Skin of body (tissue), 2 donors: Measurements from ENCODE around the gene MYO5B. TPM values are rescaled to one million over a fixed set of nuclear protein-coding genes. Genes with fewer than 3 reads are reported as not detected.

Experiments
- DNase-seq: peaks from one replicate; lab custom pipeline; 2025; lab: John Stamatoyannopoulos, UW
- total RNA-seq: library from RNA; depleted of rRNA; stranded (reverse); fragments of >200 nt; gene quantifications from one replicate; pipeline ENCODE4 v1.2.3, GENCODE V29; 2014

MYO5B gene
- total RNA-seq, 1 donor from 2014 or later: 12.7 TPM

DNA sequence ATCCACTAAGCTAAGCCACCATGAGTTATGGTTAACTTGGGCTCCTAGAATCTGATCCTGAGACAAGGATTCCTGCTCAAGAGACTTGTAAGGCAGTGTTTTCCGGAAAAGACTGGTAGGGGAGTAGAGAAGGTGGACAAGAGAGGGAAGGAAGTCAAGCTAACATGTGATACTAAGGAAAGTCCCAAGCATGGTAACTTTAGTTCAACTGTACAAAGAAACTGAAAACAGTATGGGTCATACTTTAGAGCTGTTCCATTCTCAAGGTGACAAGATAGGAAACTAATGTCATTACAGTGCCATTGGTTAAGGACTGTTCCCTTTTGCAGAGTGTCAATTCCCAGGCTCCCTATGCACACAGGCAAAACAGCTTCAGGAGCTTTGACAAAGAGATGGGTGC lies 5.8 kb downstream of the MYO5B start:
- no peak for DNase-seq

DNA sequence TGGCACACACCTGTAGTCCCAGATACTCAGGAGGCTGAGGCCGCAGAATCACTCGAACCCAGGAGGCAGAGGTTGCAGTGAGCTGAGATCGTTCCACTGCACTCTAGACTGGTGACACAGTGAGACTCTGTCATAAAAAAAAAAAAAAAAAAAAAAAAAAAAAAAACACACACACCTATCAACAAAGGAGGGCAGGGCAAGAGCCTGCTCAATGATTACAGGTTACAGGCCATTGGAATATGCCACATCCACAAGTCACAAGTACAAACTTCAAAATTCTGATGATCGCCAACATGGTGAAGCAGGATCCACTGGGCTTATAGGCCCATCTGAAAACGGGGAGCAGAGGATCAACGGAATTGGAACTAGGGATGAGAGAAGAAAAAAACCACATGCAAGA lies 6.3 kb downstream of the MYO5B start:
- DNase-seq: no peak

DNA sequence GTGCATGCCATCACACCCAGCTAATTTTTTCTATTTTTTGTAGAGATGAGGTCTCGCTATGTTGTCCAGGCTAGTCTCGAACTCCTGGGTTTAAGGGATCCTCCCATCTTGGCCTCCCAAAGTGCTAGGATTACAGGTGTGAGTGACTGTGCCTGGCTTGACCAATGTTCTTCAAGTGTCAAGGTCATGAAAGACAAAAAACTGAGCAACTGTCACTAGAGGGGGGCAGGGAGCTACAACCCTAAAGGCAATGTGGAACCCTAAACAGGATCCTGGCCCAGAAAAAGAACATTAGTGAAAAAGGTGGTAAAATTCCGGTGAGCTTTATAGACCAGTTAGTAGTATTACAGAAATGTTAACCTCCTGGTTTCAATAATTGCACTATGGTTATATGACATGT lies 7.3 kb downstream of the MYO5B start:
- DNase-seq: no peak

DNA sequence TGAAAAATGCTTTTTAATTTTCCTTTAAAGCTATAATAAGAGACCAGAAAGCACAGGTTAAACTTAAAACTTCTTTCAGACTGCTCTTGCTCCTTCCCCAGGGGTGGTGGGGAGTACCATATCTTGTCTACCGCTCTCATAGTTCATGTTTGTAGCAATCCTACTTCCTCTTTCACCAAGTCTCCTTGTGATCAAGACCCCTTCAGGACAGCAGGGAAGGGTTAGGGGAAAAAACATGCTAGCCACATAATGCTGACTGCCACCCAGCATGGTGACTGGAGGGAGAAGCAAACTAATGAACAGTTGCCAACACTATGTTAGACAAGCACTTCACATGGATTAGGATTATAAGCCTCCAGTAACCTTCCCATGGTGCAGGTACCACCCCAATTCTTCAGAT lies 8.6 kb downstream of the MYO5B start:
- no peak for DNase-seq

DNA sequence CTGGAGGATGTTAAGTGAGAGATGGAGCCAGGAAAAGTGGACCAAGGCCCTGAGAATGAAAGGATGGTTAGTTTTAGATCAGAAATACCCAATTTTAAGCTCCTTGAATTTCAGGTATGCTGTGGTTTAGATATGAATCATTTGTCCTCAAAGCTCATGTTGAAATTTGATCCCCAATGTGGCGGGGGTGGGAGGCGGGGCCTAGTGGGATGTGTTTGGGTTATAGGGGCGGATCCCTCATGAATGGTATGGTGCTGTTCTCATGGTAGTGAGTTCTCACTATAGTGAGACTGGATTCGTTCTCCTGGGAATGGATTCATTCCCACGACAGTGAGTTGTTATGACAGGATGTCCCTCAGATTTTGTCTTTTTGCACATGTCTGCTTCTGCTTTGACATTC lies 11.4 kb downstream of the MYO5B start:
- no peak for DNase-seq

DNA sequence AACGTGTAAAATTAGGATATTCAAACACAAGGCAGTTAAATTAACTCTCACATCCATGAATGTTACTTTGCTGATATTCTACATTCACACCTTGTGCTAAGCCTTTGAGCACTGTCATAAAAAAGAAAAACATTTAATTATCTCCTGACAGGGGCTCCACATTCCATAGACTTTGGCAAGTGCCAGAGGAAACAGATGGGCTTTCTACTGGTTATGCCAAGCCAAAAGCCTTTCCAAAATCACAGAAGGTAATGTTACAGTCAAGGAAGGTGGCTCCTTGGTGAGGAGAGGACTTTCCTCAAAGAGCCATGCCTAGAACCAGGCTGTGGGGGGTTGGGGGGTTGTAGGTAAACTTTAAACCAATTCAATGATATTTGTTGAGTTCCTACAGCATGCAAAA lies 12.4 kb downstream of the MYO5B start:
- no peak for DNase-seq

DNA sequence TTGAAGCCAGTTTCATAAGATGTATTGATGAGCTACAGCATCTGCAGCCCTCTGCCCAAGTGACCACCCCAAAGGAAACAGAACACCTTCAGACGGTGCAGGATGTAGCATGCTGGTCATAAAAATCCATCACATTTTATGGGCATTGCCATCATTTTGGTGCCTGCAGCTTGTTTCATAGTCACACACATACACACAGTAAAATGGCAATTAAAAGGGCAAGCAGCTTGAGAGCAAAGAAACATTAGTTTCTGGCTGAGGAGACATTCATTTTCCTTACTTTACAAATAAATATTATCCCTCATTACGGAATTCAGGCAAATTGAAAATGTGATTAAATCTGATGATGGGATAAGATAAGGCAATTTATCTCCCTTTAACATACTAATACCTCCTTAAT lies 13.4 kb downstream of the MYO5B start:
- DNase-seq: no peak

DNA sequence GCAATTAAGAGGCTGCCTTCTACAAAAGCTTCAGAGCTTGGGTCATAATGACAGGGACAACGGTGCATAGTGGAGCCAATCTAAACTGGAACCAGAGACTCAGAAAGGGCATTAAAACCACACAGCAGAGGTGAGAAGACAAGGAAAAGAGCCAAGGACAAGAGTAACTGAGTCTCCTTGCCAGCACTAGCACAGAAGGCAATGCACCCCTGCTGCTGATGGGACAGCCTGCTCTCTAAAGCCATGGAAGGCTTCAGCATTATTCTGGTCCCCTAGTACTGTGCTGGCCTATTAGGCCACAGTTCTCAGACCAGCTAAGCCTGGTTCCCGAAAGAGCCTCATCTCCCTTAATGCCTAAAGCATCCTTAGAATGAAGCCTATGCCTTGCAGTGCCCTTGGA lies 15.5 kb downstream of the MYO5B start:
- DNase-seq: no peak

DNA sequence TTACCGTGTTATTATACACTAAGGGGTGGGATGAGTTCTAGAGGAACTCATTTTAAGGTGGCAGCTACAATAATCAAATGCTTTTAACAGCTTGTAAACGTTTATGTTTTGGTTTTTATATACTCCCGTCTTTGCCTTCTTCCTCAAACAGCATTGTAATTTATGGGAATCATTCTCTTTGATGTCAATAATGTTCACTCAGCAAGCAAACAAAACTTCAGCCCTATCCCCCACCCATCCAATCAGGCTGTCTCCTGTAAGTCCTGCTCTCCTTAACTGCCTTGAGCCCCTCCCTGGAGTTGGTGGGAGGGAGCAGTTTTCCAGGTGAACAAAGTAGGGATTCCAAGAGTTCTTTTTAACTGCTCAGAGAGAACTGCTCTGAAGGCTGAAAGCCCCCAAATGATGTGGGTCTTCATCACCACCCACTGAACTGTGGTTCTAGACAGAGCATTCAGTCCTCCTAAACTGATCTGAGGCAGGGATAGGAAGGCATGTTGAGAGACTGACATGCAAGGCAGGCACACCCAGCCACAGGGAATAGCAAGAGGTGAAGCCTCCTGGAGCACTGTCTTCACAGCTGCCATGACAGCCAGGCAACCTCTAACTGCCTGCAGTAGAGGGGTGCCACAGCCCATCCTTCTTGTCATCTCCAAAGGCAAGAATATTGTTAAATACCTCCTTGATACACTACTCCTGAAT lies 17.5 kb downstream of the MYO5B start:
- DNase-seq: no peak

DNA sequence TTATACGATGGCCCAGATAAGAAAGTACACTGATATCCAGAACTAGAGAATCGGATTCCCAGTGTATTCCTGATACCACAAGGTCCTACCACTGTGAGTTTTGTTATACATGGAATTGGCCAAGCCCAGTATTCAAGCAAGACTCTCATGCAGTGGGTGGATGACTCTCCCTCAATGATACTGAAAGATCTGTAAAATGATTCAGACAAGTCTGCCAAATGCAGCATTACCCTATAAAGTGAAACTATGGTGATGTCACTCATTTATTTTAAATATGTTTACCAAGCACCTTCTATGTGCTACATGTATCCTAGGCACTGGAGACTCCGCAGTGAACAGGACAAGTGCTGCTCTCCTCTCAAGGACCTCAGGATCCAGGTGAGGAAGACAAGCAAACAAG lies 22.6 kb downstream of the MYO5B start:
- DNase-seq: no peak

DNA sequence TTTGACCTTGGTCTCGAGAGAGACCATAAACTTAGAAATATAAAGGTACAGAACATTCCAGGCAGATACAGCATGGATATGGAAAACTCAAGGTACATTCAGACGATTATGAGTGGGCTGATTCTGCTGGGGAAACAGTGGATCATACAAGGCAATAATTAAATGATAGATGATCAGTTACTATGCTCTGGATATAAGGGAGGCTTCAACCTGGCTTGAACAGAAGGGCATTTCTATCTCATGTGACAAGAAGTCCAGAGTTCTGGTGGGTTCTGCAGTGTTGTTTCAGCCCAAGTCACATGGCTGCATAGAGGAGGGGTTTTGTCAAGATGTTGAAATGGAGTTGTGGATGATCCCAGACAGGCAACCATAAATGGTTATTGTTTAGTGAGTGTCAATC lies 23.5 kb downstream of the MYO5B start:
- no peak for DNase-seq

DNA sequence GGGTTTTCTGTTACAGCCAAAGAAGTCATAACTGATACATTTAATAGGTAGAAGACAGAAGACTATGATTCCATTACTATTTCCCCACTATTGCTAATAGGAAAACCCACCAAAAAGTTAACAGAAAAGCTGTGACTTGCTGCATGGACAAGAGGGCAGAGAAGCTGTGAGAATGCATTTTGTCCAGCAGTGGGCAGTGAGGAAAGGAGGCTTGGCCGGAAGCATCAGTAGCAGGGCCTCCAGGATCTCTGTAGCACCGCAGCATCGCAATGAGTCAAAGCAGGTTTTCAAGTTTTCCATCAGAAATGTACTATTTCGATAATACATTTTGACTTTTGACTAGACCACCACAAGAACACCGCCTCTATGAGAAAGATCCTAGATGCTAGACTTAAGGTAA lies 24.9 kb downstream of the MYO5B start:
- no peak for DNase-seq

DNA sequence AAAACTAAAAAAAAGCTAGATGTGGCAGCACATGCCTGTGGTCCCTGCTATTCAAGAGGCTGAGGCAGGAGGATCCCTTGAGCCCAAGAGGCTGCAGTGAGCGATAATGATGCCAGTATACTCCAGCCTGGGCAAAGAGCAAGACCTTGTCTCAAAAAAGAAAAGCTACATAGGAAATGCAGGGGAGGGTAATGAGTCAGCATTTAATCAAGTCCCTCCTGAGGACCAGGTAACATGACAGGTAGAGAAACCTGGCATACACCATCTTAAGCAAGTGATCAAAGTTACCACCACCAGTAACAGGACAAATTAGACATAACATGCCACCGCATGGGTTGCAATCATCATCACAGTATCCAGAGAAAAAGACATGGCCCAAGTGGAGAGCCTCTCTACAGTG lies 25.8 kb downstream of the MYO5B start:
- no peak for DNase-seq

DNA sequence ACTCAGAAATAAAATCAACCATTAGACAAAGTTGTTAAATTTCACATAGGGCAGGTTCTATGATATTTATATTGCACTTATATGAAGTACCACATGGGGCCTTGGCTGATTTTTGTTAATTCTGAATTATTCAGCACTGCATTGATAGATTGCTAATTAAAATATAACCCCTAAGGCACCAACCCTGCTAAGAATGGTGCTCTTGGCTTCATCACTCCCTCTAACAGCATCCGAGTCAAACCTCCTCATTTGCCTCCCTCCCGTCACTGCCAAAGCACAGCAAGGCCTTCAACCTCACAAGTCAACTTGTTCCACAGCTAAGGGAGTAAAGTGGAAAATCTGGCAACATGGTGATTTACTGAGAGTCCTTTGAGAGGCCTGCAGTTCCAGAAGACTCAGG lies 27.0 kb downstream of the MYO5B start:
- DNase-seq: no peak

DNA sequence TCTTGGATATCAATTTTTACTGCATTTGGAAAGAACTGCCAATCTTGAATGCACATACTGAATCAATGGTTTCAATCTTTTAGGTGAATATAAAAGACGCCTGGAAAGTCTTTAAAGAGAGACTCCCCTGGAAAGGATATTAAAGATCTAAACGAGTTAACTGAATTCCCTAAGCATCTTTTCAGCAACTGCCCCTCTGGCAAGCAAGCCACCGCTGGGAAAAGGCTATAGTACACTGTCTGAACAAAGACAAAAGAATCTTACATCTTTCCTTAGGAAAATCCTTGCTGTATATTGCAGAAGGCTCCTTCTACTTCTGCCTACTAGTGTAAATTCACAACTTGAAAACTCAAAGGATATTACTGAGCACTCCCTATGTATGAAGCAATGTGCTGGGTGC lies 28.0 kb downstream of the MYO5B start:
- DNase-seq: no peak

DNA sequence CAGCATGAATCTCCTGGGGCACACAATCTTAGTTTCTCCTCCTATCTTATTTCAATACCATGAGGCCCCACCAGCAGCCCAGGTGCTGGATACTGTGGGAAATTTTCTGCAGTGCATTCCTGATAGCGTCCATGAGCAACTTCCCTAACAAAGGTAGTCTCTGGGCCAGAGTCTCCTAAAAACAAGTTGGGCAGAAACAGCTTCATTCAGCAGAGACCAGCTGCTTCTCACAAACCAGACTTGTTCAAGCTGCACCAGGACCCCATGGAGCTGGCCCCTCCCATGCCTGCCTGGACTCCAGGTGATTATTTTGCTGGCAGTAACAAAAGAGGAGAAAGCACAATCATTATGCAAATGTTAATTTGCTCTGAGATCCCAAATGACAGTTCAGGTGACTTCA lies 31.4 kb downstream of the MYO5B start:
- no peak for DNase-seq

DNA sequence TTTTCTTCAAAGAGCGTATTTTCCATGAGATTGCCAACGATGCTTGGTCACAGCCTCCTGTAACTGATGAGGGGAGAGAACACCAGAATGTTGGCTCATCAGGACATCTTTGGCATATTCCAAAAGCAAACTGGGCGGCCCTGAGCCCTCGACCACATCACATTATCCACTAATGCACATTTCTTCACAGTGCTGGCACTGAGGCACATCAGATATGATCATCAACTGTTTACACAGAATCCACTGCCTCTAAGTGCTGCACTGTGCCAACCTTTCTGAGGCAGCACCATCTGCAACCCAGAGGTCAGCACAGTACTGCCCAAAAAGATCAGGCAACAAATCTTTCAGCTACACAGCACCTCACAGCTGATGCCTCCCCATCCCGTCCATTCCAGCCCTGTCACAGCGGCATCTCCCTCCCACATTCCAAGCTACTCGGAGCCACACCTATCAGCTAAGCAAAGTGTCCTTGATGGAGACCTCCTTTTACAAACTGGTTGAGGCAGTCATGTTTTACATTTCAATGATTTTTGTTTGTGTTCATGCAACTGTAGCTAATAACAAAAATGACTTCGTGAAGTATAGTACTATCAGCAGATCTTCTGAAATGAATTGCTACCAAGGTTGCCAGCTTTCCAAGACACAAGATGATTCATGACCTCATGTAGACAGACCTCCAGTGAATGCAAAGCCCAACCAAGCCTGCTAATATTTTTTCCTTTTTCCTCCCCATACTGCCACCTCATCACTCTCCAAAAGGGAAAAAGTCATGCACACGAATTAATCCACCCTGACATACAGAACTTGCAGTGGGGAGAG lies 32.3 kb downstream of the MYO5B start:
- DNase-seq: no peak

DNA sequence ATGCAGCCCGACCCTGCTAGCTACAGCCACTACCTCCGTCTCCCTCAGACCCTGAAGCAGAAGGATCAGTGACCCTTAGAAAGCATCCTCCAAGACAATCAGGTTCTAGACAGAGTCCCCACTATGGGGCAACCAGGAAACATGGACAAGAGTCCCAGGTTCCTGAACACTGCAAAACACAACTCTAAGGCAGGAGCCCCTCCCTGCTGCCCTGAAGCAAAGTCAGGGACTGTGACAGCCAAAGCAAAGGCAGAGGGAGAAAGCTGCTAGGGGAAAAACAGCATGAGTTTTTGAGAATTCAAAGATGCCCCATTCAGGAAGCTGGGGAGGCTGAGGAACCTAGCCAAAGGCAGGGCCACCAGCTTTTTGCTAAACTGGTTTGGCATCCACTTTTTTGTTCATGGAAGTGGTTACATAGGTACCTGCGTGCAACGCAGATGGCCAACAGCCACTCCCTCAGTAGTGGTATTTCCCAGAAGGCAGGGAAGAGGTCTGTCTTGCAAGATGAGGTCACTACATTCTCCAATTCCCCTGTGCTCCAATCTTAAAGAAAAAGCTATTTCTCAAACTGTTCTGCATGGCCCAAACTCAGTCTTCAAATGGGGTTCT lies 33.2 kb downstream of the MYO5B start:
- no peak for DNase-seq

DNA sequence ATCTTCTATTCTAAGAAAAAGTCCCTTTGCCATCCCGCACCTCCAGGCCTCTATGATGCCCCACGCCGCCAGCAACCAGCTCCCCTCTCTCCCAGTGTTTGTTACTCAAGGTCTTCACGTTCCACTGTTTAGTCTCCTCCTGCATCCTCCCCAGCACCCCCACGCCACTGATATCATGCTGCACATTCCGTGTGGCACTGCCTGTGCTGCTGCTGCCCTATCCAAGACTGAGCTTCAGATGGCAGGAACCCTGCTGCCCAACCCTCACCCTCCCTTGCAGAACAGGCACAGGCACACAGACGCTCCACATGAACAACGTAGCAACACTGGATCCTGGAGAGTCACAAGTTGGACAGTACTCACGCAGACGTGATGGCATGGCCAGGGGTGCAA lies 35.3 kb downstream of the MYO5B start:
- no peak for DNase-seq

DNA sequence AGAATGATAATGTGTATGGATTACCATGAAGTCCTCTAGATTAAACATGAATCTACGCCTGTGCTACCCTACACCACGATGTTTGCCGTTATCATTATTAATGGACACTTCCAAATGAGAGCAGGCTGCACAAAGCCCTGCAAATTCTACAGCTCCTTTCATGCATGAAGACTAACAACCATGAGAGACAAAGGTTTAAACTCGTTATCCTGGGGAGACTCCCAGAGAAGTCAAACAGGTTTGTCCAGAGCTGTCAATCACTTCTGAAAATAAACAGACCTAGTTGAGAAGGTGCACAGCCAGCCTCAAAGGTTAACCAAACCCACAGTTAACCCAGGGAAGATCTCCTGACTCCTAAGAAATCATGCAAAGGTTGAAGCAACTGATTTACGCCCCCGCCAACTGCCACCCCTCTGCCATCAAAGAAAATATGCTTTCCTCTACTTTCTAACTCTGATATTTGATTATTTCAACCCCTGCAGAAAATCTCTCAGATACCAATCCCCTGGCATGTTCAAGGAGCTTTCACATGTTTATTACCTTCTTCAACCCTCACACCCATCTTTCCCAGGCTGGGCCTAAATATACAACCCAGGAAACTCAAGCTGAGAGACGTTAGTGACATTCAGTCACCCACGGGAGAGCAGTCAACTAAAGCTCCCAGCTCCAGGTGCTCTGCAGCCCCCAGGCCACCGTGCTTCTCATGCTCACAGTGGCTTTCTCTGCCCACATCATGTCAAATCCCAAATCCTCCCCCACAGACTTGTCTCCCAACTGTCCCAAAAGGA lies 35.9 kb downstream of the MYO5B start:
- no peak for DNase-seq

DNA sequence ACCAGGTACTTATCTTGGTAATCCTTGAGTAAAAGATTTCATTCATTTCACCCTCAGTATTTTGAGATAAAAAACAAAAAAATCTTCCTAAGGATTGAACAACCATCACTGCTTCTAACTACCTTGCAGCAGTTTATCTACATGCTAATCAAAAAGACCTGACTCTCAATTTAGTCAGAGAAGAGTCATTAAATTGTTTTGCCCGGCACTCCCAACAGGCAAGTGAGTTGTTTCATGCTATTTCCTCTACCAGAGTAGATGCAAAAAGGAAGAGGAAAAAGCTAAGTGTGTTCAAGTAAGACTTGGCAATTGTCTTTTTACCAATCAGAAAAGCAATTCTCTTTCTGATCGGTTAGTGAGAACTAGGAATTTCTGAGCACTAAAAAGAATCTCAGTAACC lies 39.5 kb downstream of the MYO5B start:
- DNase-seq: no peak

DNA sequence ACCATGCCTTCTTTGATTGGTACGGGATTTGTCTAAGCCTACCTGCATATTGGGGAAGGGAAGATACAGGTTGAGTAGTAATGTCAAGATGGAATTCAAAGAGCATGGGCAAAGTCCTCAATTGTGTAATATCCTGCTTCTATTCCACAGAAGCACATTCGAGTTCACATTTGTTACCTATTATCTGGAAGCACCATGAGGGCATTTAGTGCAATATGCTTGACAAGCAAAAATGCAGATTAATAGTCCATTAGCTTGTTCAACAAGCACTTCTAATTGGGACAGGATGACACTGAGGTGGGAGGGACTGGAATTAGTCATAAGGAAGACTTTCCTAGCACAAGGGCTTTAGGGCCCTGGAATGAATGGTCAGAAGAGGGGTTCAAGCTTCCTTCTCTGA lies 40.5 kb downstream of the MYO5B start:
- DNase-seq: no peak
